CD4-positive, alpha-beta T cell treated with Interleukin-17A for 4 hours (primary cell): ENCODE measurements around the gene GTF2A1L.

Experiments
- DNase-seq: peaks from one replicate; pipeline ENCODE4 v3.0.0-alpha.2; 2020; ENCODE audit warnings: mixed read lengths

GTF2A1L gene

DNA sequence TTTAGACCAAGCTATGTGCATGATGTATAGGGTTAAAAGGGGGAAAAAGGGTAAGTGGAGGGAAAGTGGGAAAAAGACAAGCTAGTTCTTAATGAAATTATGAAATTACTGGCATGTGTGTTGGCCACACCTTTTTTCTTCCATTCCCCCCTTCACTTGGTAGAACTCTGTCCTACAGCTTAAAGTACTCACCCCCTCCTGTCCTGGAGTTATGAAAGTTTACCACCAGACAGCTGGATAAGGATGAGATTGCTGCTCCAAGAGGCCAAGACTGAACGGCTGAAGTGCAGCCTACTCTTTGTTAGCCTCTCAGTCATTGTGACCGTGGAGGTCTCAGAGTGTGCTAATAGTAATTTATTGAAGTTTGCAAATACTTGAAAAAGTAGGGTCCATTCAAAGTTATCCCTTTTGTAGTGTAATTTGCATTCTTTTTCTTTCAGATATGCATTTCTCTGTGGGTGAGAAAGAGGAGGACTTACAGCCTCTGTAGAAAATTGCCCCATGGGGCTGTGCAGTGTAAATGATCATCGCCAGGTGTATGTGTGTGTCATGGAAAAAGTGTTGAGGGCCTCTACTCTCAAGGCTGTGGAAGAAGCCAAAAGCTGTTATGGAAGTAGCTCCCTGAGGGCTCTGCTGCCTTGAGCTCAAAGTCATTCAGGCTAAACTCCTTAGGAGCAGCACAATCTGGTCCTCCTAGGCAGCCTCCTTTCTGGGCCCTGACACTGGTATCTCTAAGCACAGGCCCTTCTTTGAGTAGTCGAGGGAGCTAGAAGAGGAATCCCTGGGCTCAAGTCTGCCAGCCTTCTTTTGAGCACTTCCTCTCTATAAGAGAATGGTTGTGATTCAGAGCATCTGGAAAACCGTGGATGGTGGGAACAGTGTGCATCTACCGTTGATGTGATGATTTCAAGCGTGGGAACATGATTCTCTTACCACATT lies 91.7 kb downstream of the GTF2A1L start:
- no peak for DNase-seq

DNA sequence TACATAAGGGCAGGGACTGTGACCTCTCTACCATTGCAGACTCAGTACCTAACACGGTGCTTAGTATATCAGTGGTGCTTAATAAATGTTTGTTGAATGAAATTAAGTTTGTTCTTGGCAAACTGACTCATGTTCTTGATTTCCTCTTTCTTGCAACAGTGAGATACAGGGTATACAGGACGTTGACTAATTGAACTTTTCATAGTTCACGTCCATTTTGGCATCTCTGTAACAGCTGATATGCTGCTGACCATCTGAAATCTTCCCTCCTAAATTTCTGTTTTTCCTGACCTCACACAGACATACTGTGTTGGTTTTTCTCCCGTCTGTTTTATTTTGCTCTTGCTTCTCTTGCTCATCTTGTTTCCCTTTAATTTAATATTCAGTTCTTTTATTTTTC lies 93.7 kb downstream of the GTF2A1L start:
- no peak for DNase-seq

- DNase-seq, result no peak
These were observed 94.5 kb downstream of the GTF2A1L start for GRCh38 chr2:48712151-48712550.

GRCh38 chr2:48713647-48714046 lies 96.0 kb downstream of the GTF2A1L start:
- DNase-seq, result no peak

DNA sequence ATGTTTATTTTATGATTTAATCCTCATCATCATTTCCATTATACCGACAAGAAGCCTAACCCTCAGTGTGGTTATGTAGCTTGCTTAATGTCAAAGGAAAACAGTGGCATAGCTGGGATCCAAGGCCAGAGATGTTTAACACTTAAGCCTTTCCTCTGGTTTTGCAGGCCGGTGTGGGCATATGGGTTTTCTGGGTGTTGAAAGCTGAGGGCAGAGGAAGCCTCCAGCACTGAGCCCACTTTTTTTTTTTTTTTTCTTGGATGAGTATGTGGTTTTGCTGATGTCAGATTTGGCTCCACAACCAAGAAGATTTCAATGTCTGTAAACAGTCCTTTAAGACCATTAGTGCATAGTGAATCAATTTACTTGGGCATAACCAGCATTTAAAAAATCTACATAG lies 96.6 kb downstream of the GTF2A1L start:
- no peak for DNase-seq

DNA sequence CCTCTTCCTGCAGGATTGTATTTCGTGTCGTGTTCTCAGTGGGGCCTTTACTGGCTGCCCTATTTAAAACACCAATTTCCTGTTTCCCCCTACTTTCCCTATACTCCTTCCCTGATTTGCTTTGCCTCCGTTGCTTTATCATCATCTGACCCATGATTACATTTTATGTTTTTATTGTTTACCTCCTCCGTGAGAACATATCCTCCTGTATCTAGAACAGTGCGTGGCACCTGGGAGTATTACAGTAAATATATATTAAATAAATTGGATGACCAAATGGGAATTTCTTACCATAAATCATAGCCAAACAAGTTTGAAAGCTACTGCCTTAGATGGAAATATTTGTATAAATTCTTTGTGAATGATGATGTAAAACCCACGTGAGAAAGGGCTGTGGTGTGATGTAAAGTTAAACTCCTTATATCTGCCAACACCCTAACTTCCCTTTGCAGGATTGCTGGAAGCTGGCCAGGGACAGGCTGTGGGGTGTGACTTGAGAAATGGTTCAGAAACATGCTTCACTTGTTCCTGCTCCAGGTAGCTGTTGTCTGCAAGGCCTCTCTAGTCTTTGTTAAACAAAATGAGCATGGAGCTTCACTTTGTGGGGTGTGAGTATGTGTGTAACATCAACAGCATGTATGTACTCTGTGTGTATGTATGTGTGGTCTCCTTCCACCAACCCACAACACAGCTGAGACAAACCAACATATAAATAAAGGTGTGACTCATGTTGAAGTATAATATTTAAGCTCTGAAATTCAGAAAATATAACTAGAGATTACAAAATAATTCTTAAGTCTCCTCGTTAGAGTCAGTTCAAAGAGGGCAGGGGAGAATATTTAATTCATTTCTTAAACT lies 97.6 kb downstream of the GTF2A1L start:
- no peak for DNase-seq

DNA sequence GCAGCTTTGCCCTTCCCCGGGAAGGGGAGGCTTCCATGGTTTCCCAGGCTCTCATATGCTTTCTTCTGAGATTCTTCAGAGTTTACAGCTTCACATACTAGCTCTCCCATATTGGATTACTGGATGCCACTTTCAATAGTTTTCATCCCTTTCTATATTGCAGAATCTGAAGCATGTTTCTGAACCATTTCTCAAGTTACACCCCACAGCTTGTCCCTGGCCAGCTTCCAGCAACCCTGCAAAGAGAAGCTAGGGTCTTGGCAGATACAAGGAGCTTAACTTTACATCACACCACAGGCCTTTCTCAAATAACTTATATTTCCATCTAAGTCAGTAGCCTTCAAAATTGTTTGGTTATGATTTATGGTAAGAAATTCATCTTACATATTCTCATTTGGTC lies 98.3 kb downstream of the GTF2A1L start:
- no peak for DNase-seq

GRCh38 chr2:48717846-48718245 lies 100.2 kb downstream of the GTF2A1L start:
- DNase-seq, result no peak

- DNase-seq, result no peak
These were observed 102.0 kb downstream of the GTF2A1L start for GRCh38 chr2:48719480-48720177.

DNA sequence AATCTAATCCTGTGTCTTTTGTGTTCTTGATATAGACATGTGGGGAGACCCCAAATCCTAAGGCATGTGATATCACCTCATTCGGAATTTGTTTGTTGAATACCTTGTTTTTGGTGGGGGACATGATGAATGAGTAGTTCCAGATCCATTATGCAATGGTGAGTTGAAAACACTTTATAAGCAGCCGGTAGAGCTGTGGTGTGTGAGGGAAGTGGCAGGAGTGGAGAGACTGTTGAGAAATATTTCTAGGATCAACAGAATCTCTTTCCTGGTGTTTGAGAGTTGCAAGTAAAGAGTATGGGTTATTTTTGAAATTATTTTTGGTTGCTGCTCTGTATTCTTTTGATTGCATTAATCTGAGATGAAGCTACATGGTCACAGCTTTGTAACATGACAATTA lies 103.5 kb downstream of the GTF2A1L start:
- DNase-seq, result no peak

- no peak for DNase-seq
These were observed 104.7 kb downstream of the GTF2A1L start for GRCh38 chr2:48722391-48722790.

DNA sequence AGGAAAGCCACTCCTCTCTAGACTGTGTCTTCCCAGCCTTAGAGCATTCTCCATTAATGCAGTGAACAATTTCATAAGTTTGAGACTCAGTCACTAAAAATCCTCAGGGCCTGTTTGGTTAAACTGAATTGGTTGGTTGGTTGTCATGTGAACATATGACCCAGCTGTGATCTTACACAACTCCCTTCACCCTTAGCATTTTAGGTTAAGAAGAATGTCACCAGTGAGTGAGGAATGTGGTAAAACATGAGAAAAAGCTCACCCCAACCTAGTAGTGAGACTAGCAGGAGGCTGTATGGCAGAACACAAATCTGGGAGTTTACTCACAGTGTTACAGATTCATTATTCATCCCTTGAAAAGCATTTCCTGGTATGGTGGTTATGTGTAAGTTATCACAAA lies 105.5 kb downstream of the GTF2A1L start:
- DNase-seq, result no peak

GRCh38 chr2:48724278-48724677 lies 106.6 kb downstream of the GTF2A1L start:
- DNase-seq, result no peak

- DNase-seq, result no peak
These were observed 108.2 kb downstream of the GTF2A1L start for GRCh38 chr2:48725696-48726494.

DNA sequence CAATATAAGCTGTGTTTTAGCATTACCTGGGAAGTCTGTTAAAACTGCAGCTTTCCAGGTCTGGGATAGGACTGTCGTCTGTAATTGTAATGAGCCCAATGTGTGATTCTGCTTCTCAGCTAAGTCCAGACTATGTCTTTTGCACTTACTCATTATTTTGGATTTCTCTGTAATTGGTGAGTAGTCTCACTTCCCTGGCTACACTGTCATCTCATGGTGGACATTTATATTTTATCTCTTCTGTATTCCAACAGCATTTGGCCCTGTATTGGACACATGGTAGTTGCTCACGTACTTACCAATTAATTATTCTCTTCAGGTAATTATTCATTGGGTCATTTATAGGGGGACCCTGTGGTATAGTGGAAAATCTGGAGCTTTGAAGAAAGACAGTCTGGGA lies 109.9 kb downstream of the GTF2A1L start:
- DNase-seq, result no peak

DNA sequence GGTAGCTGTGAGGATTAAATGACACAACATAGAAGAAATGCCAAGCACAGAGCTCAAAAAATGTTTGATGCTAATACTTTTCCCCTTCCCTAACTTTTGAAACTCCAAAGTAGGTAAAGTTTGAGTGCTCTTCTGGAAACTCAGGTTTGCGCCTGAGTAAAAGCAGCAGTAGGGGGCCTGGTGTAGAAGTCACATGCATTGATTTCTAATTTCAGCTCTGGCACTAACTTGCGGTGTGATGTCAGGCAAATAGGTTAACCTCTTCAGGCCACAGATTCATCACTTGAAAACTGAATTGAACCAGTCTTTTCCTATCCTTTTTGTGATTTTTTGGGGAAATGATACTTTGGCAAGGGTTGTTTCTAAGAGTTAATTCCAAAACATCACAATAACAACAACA lies 110.6 kb downstream of the GTF2A1L start:
- DNase-seq, result no peak

DNA sequence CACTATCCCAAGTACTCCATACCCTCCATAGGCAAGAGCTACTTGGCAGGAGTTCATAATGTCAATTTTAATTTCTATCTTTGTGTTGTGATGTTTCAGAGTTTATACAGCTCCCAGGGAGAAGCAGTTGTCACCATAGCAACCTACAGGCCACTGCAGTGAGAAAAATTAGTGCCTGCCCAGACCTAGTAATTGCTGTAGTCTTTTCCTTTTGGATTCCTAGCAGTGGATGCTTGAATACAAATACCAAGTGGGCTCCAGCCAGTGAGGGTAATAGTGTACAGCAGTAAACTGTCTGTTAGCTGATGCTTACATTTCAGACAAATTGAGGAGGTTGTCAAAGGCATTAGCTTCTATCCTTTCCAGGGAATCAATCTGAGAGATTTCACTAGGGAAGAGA lies 111.2 kb downstream of the GTF2A1L start:
- no peak for DNase-seq
